Left renal cortex interstitium (tissue), 4 donors: Measurements from ENCODE around the gene EXOC6B. TPM values are rescaled to one million over a fixed set of nuclear protein-coding genes. Genes with fewer than 3 reads are reported as not detected.
A peak's percentile ranks its signal among the peaks of the same experiment; 100 is the strongest.

Source experiments
- DNase-seq, 4 donors: peaks; one replicate each; pipeline ENCODE4 v3.0.0-alpha.2; 2013; ENCODE audit warnings: low read depth in 4 of 4, low spot score in 2 of 4, missing footprints in 1 of 4
- polyA plus RNA-seq, 4 donors: library from polyadenylated mRNA; unstranded; fragments of 120-200 nt; gene quantifications; one replicate each; pipeline ENCODE4 v1.2.1, GENCODE V29; 2013; ENCODE audit not compliant: insufficient read length in 4 of 4

The EXOC6B gene
- polyA plus RNA-seq, 4 donors: 20.7 to 23.6 (median 22.1) TPM

DNA sequence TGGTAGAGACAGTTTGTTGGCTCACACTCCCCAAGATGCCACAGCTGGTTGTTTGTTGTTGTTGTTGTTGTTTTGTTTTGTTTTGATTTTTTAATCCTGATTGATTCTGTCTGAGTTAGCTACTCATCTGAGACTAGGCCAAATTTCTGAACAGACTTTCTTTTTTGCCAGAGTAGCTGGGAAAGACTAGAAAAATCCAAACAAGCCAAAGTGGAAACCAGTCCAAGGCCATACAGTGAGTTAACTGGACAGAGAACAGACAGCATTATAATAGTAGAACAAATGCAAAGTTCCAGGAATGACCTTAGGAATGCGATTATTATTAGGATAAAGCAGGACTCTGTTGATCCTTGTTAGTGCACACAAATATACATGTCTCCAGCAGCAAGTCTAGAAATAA is 634.4 kb downstream of the EXOC6B start:
- no peak for DNase-seq

GRCh38 chr2:72185206-72185605 is 640.6 kb downstream of the EXOC6B start:
- DNase-seq: no peak

DNA sequence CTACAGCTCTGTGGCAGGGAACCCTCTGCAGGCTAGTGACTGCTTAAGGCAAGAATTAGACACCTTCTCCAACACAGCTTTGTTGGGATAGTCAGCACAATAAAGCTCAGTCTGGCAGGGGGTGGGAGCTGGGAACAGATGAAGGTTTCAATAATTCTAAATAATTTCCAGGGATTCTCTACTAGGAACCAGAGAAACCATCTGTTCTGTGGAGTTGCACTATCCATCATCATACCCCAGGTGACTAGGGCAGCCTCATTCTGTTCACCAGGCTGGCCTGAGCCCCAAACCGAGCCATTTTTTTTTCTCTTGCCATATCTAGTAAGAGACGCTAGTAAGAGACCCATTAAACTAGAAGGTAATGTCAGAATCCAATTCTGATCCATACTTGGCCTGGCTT is 642.4 kb downstream of the EXOC6B start:
- no peak for DNase-seq

- peak in 2 of 4 donors; percentile 21 to 40 for DNase-seq
Measured at GRCh38 chr2:72183016-72183415, 642.8 kb downstream of the EXOC6B start.

GRCh38 chr2:72182547-72182946 is 643.3 kb downstream of the EXOC6B start:
- no peak for DNase-seq

GRCh38 chr2:72181616-72182015 is 644.2 kb downstream of the EXOC6B start:
- DNase-seq: no peak

DNA sequence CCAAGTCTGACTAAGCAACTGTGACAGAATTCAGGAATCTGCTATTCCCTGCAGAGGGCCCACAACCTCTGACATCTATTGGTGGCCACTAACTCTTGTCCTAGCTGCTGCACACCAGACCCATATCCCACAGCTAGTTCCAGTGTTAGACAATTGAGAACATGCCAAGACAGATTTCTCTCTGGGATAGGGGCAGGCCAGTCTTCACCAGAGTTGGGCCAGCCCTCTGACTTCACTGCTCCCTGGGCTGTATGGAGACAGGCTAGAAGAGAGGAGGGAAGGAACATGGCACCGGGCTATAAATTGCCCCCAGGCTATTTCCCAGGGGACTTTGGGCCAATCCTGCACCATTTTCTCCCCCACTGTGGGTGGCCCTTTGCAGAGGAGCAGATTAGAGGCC is 645.5 kb downstream of the EXOC6B start:
- DNase-seq: no peak

- DNase-seq: no peak
Measured at GRCh38 chr2:72178551-72178950, 647.3 kb downstream of the EXOC6B start.

DNA sequence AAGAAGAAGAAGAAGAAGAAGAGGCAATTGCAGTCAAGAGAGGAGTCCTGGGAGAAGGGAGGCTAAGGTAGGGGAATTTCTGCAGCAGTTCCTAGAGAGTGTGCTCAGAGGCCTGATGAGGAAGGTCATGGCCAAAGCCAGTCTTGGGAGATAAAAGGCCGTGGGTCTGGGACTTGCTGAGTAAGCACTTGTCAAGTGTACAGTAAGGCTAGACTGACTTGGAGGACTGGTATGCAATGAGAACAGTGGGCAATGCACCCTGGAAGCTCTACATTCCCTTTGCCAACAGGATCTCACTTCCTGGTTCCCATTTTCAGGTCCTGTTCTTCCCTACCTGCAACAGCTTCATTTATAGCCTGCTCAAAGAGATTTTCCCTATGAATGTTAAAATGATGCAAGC is 649.6 kb downstream of the EXOC6B start:
- DNase-seq: no peak

DNA sequence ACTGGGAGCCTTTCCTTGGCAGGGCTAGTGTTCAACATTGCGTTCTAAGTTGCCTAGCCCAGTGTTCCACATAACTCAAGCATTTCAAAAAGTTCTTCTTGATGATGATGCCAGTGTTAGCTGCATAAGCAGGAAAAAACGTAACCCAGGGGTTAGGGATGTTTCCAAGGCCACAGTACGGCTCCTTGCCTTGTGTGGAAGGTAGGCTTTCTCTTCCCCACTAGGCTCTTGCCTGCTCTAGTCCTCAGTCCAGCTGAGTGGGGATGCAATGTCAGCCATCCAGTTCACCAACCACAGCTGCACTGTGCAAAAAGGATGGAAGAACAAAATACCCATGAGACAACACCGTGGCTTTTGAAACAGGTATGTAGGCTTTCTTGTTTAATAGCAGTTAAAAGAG is 650.2 kb downstream of the EXOC6B start:
- DNase-seq: no peak

- DNase-seq: no peak
Measured at GRCh38 chr2:72173640-72174321, 652.1 kb downstream of the EXOC6B start.

GRCh38 chr2:72172478-72172877 is 653.4 kb downstream of the EXOC6B start:
- no peak for DNase-seq

GRCh38 chr2:72166279-72166678 is 659.6 kb downstream of the EXOC6B start:
- DNase-seq: no peak

DNA sequence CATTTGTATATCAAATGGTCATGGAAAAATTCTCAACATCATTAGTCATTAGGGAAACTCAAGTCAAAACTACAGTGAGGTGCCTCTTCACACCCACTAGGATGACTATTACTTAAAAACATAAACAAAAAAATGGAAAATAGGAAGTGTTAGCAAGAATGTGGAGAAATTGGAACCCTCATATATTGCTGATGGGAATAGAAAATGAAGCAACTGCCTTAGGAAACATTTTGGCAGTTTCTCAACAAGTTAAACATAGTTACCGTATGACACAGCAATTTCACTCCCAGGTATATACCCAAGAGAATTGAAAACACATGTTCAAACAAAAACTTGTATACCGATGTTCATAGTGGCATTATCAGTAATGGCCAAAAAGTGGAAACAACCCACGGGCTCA is 660.0 kb downstream of the EXOC6B start:
- no peak for DNase-seq

GRCh38 chr2:72162574-72162973 is 663.3 kb downstream of the EXOC6B start:
- DNase-seq: no peak

- no peak for DNase-seq
Measured at GRCh38 chr2:72159211-72159993, 666.4 kb downstream of the EXOC6B start.

- DNase-seq: no peak
Measured at GRCh38 chr2:72157871-72158771, 667.7 kb downstream of the EXOC6B start.

DNA sequence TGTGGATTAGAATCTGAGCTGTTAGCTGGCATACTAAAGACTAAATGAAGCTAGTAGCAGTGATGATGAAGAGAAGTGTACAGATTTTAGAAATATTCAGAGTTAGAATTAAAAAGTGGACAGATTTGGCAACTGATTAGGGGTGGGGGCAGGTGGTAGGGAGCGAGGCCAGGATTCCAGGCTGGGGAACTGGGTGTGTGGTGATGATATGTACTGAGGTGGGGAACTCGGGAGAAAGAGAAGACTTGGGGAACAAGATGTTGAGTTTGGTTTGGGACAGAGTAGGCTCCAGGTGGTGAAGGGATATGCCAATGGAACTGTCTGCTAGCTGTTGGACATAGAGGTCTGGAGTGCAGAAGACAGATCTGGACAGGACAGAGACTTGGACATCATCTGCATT is 669.0 kb downstream of the EXOC6B start:
- no peak for DNase-seq

DNA sequence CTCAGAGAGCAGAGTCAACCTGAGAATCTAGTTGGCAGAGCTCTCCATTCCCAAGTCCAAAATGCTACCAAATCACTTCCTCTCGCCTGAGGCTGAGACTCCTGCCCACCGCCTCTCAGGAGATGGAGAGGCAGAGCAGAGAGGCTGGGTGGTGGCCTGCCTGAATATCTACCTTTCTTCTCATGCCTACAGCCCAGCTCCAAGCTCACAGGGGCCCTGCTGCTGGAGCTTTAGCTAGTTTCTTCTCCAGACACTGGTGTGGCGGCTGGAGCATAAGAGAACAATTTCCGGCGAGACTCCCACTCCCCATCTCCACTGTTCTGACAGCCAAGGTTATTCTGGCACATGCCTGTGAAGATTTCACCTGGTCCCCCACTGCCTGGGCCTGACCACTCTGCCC is 670.1 kb downstream of the EXOC6B start:
- DNase-seq: no peak

DNA sequence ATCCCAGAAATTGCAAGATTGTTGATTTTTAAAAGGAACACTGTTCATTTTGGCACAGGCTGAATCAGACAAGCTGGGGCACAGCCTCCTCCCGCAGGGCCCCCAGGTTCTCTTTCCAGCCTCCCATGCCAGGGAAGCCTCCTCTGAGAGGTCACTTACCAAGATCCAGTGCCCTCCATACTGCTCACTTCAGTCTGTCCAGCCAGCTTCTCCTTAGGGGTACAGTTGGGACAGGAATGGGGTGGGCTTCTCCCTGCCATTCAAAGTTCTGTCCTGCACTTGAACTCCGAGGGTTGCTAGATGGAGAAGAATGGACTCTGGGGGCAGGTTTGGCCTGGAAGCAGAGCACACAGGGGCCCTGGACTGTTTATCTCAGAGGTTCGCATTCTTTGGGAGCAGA is 670.7 kb downstream of the EXOC6B start:
- no peak for DNase-seq

DNA sequence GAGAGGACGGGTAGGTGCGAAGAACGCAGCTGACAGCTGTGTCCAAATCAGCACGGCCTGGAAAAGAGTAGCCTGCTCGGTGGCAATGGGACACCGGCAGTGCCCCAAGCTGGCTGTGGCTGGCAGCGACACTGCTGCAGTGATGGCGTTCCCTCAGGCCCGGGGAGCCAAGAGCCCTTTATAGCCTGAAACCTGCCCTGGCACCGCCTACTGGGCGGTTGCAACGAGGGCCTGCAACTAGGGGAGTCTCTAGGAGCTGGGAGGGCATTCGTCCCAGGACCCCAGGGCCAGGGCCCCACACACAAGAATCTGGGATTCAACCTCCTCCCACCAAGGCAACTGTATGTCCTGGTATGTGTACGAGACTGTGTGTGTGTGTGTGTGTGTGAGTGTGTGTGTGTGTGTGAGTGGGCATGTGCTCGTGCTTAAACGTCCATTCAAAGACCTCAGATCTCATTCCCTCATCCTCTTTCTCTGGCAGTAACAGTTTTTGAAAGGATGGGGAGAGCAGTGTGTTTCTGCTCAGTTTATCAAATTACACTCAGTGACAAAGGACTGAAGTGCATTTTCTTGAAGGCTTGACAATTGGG is 671.4 kb downstream of the EXOC6B start:
- no peak for DNase-seq
